Adrenal gland (tissue), 5 donors: ENCODE results near the gene HSPA12A.

Experiments used
- CTCF ChIP-seq, 6 experiments: fragments of 450-650 bp in 4 of 6; fragments of 200-600 bp in 2 of 6; sonication (generic) in 1 of 6; IDR thresholded peaks; 1 replicate in 5 of 6; 2 replicates in 1 of 6; pipeline versions ENCODE4 v1.5.1 to v1.8.0; 2016 to 2021; ENCODE audit warnings: antibody characterized with exemption in 6 of 6, mild to moderate bottlenecking in 2 of 6, moderate library complexity in 1 of 6
- POLR2A ChIP-seq, 2 donors: fragments of 450-650 bp; IDR thresholded peaks; one replicate each; pipeline ENCODE4 v1.6.1; 2017; ENCODE audit warnings: antibody characterized with exemption in 2 of 2, mild to moderate bottlenecking in 2 of 2, moderate library complexity in 1 of 2
- donor health status: DM: no; HTN: no; CAD: no.

GRCh38 chr10:116636385-116636784, 106.0 kb downstream of the HSPA12A start:
- TF ChIP-seq CTCF (IDR thresholded peaks at IDR 0.05) (no peak), POLR2A (IDR thresholded peaks at IDR 0.05) (no peak)
